Type B pancreatic cell (in vitro differentiated cells): ENCODE data around the gene DGLUCY. TPM values are rescaled to one million over a fixed set of nuclear protein-coding genes. Genes with fewer than 3 reads are reported as not detected.

Source experiments
- DNase-seq: peaks from one replicate; pipeline ENCODE4 v3.0.0; 2021; ENCODE audit warnings: mixed read lengths; ENCODE audit not compliant: unreplicated experiment; ENCODE audit errors: extremely low spot score
- H3K27ac Mint-ChIP-seq: 2 replicates; pipeline ENCODE4 v1.8.0; 2021; ENCODE audit warnings: mild to moderate bottlenecking, mixed read lengths
- H3K27me3 Mint-ChIP-seq: 2 replicates; pipeline ENCODE4 v1.8.0; 2021; ENCODE audit warnings: mixed read lengths
- H3K36me3 Mint-ChIP-seq: 2 replicates; pipeline ENCODE4 v1.8.0; 2021; ENCODE audit warnings: mixed read lengths
- H3K4me1 Mint-ChIP-seq: one replicate; pipeline ENCODE4 v1.8.0; 2021; ENCODE audit warnings: mixed read lengths; ENCODE audit not compliant: unreplicated experiment
- H3K4me3 Mint-ChIP-seq: 2 replicates; pipeline ENCODE4 v1.8.0; 2021; ENCODE audit warnings: mild to moderate bottlenecking, mixed read lengths
- H3K9me3 Mint-ChIP-seq: 2 replicates; pipeline ENCODE4 v1.8.0; 2021; ENCODE audit warnings: mixed read lengths
- CTCF ChIP-seq: fragments of 200-600 bp; sonication (generic); conservative IDR thresholded peaks from 2 replicates; pipeline ENCODE4 v1.5.0; 2021; ENCODE audit warnings: antibody characterized with exemption, mild to moderate bottlenecking
- total RNA-seq: library from RNA; stranded (reverse); gene quantifications from 2 replicates; pipeline ENCODE4 v1.2.1, GENCODE V29; 2021; ENCODE audit warnings: low replicate concordance

Gene DGLUCY
- total RNA-seq, 1 donor from 2014 or later = 37.5 TPM

GRCh38 chr14:91114079-91115065 lies 499 bp downstream of the DGLUCY start:
- Mint-ChIP-seq H3K27ac (peak overlapping the region; percentile 96), H3K9me3 (peaks cover 9% of the 10 kb centered on the region), H3K36me3 (peaks cover 18% of the 10 kb centered on the region), H3K4me1 (peaks cover 44% of the 10 kb centered on the region), H3K27me3 (no peaks in the 10 kb centered on the region), H3K4me3 (peak overlapping the region; percentile 89)
- peak; percentile 84 for DNase-seq
- TF ChIP-seq CTCF = no peak

DNA sequence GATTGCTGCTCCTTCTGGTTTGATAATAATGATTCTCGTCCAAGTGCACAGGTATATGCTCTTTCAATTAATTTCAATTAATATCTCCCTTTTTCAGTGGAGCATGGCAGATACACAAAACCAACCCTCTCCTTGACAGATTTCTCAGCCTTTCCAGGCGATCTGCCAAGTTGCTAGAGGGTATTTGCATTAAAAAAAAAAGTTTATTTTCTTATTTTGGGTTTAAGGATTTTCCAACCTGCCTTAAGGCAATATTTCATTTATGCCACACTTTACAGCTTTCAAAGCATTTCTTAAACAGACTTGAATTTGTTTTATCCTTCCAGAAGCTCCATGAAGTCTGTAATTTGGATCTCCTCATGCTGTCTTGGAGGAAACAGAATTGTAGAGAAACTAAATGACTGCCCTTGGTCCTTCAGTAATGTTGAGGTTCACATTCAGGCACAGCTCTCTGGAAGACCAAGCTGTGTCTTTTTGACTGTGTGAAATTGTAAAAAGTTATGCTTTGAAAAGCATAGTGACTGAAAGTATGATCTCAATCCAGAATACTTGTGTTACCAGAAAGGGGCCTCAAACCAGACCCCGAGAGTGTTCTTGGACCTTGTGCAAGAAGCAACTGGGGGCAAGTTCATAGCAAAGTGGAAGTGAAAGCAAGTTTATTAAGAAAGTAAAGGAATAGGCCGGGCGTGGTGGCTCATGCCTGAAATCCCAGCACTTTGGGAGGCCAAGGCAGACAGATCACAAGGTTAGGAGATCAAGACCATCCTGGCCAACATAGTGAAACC lies 2.3 kb downstream of the DGLUCY start:
- no peak for DNase-seq
- peak overlapping the region; percentile 74 for H3K4me3 Mint-ChIP-seq
- peak overlapping the region; percentile 96 for H3K27ac Mint-ChIP-seq
- peaks cover 13% of the 10 kb centered on the region for H3K9me3 Mint-ChIP-seq
- peaks cover 48% of the 10 kb centered on the region for H3K4me1 Mint-ChIP-seq
- no peaks in the 10 kb centered on the region for H3K27me3 Mint-ChIP-seq
- no peak for TF ChIP-seq CTCF
- H3K36me3 Mint-ChIP-seq = peaks cover 27% of the 10 kb centered on the region

GRCh38 chr14:91116913-91117588 lies 3.2 kb downstream of the DGLUCY start:
- Mint-ChIP-seq H3K4me3 (no peak overlapping the region), H3K36me3 (peaks cover 27% of the 10 kb centered on the region), H3K4me1 (peaks cover 47% of the 10 kb centered on the region), H3K9me3 (peaks cover 13% of the 10 kb centered on the region), H3K27ac (peak overlapping the region; percentile 46), H3K27me3 (no peaks in the 10 kb centered on the region)
- DNase-seq = no peak
- no peak for TF ChIP-seq CTCF

GRCh38 chr14:91117960-91118359 lies 4.1 kb downstream of the DGLUCY start:
- DNase-seq = no peak
- TF ChIP-seq CTCF = no peak
- Mint-ChIP-seq H3K9me3 (peaks cover 13% of the 10 kb centered on the region), H3K27me3 (no peaks in the 10 kb centered on the region), H3K36me3 (peaks cover 27% of the 10 kb centered on the region), H3K27ac (no peak overlapping the region), H3K4me1 (peaks cover 43% of the 10 kb centered on the region), H3K4me3 (no peak overlapping the region)

DNA sequence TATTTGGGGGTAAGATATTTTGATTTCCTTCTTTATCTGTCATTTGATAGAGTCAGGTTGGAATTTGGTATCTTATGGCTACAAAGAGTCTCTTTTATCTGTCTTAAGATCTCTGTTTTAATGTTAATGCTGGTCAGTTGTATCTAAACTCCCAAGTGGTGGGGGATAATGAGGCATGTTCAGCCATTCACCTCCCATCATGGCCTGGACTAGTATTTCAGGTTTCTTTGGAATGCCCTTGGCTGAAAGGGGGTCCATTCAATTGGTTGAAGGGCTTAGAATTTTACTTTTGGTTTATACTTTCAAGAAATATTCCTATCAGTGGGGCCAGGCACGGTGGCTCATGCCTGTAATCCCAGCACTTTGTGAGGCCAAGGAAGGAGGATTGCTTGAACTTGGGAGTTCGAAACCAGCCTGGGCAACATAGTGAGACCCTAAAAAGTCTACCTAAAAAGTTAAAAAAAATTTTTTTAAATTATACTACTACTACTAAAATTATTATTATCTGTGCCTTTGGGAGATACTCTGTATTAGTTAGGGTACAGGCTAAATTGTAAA lies 4.7 kb downstream of the DGLUCY start:
- Mint-ChIP-seq H3K27me3 (no peaks in the 10 kb centered on the region), H3K36me3 (peaks cover 27% of the 10 kb centered on the region), H3K4me3 (no peak overlapping the region), H3K9me3 (peaks cover 13% of the 10 kb centered on the region), H3K4me1 (peaks cover 41% of the 10 kb centered on the region), H3K27ac (no peak overlapping the region)
- TF ChIP-seq CTCF = no peak
- no peak for DNase-seq
